IMR-90 (cell line): ENCODE measurements around the gene SMU1. TPM values are rescaled to one million over a fixed set of nuclear protein-coding genes. Genes with fewer than 3 reads are reported as not detected.
"Not testable (repeated sequence)": the region's sequence is repeated elsewhere in the genome, so short reads cannot be mapped to it uniquely, and the experiment has no call there.

Source experiments
- ATAC-seq: fragments of 200-7000 bp; cut with Tn5 transposase; 2 replicates; pipeline ENCODE4 v1.9.1; 2020; ENCODE audit warnings: low read depth, mild to moderate bottlenecking, moderate library complexity
- BruUV-seq: library from RNA; stranded (reverse); fragments of 400-500 nt; replicated peaks from 2 replicates; lab custom pipeline; 2021; lab: Mats Ljungman, UMichigan
- CTCF ChIA-PET: fragments of 300-600 bp; formaldehyde crosslinking; extraction: SDS; loops from one replicate; lab custom pipeline; 2021; ENCODE audit warnings: antibody characterized with exemption; lab: Yijun Ruan, JAX
- POLR2A ChIA-PET: fragments of 300-600 bp; sonication (Branson Sonifier 250); formaldehyde crosslinking; loops from one replicate; lab custom pipeline; 2022; ENCODE audit warnings: antibody characterized with exemption; ENCODE audit not compliant: unreplicated experiment; lab: Charles Lee
- DNase-seq: peaks from one replicate; pipeline ENCODE4 v3.0.0; 2013
- H2AFZ ChIP-seq: replicated peaks from 2 replicates; pipeline ENCODE3; 2013; ENCODE audit warnings: low read length, mild to moderate bottlenecking; ENCODE audit not compliant: poor library complexity
- H2AK5ac ChIP-seq: 2 replicates; pipeline ENCODE4 v1.6.1; 2013; ENCODE audit warnings: low read depth, low read length, inconsistent platforms
- H2AK9ac ChIP-seq: replicated peaks from 2 replicates; pipeline ENCODE3; 2013; ENCODE audit warnings: mild to moderate bottlenecking, low read depth, low read length, moderate library complexity; ENCODE audit not compliant: poor library complexity
- H2BK120ac ChIP-seq: 2 replicates; pipeline ENCODE4 v1.6.1; 2013; ENCODE audit warnings: low read depth, low read length, inconsistent platforms
- H2BK15ac ChIP-seq: 3 replicates; pipeline ENCODE4 v1.6.1; 2013; ENCODE audit warnings: low read depth, low read length, inconsistent platforms
- H2BK20ac ChIP-seq: 2 replicates; pipeline ENCODE4 v1.6.1; 2013; ENCODE audit warnings: low read depth, mild to moderate bottlenecking, inconsistent platforms, low read length, moderate library complexity
- H2BK5ac ChIP-seq: 2 replicates; pipeline ENCODE4 v1.6.1; 2013; ENCODE audit warnings: mild to moderate bottlenecking, low read depth, low read length, inconsistent platforms; ENCODE audit not compliant: poor library complexity, severe bottlenecking
- H3K14ac ChIP-seq: replicated peaks from 2 replicates; pipeline ENCODE4 v1.6.1; 2013; ENCODE audit warnings: low read depth, low read length, inconsistent platforms
- H3K18ac ChIP-seq: 2 replicates; pipeline ENCODE4 v1.6.1; 2013; ENCODE audit warnings: low read depth, low read length, control low read depth
- H3K23ac ChIP-seq: 2 replicates; pipeline ENCODE4 v1.6.1; 2013; ENCODE audit warnings: low read depth, low read length, inconsistent platforms
- H3K27ac ChIP-seq: 2 replicates; pipeline ENCODE4 v1.5.1; 2013; ENCODE audit warnings: mild to moderate bottlenecking, control low read depth, low read length; ENCODE audit not compliant: insufficient read depth
- H3K27me3 ChIP-seq: 2 replicates; pipeline ENCODE4 v1.6.1; 2013; ENCODE audit warnings: low read length; ENCODE audit not compliant: control insufficient read depth, insufficient read depth
- H3K36me3 ChIP-seq: 2 replicates; pipeline ENCODE4 v1.6.1; 2013; ENCODE audit warnings: low read length, mixed read lengths; ENCODE audit not compliant: control insufficient read depth, insufficient read depth
- H3K4ac ChIP-seq: 2 replicates; pipeline ENCODE4 v1.6.1; 2013; ENCODE audit warnings: low read depth, low read length, inconsistent platforms
- H3K4me1 ChIP-seq: 2 replicates; pipeline ENCODE4 v1.6.1; 2013; ENCODE audit warnings: low read length, mixed read lengths; ENCODE audit not compliant: control insufficient read depth, insufficient read depth
- H3K4me2 ChIP-seq: 2 replicates; pipeline ENCODE4 v1.6.1; 2013; ENCODE audit warnings: low read depth, mild to moderate bottlenecking, control low read depth, low read length, moderate library complexity
- H3K4me3 ChIP-seq: 2 replicates; pipeline ENCODE4 v1.5.1; 2013; ENCODE audit warnings: low read depth, mild to moderate bottlenecking, control low read depth, low read length, moderate library complexity; ENCODE audit not compliant: insufficient read depth
- H3K56ac ChIP-seq: 2 replicates; pipeline ENCODE4 v1.6.1; 2013; ENCODE audit warnings: low read length, inconsistent platforms; ENCODE audit not compliant: insufficient read depth; ENCODE audit errors: extremely low read depth
- H3K79me1 ChIP-seq, 2 experiments: 2 replicates each; pipeline ENCODE4 v1.6.1; 2013; ENCODE audit warnings: low read length in 2 of 2, inconsistent platforms in 1 of 2, low read depth in 1 of 2
- H3K9ac ChIP-seq: 2 replicates; pipeline ENCODE4 v1.6.1; 2013; ENCODE audit warnings: low read depth, low read length, control low read depth
- H3K9me1 ChIP-seq: 2 replicates; pipeline ENCODE4 v1.6.1; 2013; ENCODE audit warnings: low read length, inconsistent platforms; ENCODE audit not compliant: insufficient read depth
- H3K9me3 ChIP-seq: 2 replicates; pipeline ENCODE4 v1.6.1; 2013; ENCODE audit warnings: low read length; ENCODE audit not compliant: control insufficient read depth, insufficient read depth
- H4K20me1 ChIP-seq: 2 replicates; pipeline ENCODE4 v1.6.1; 2013; ENCODE audit warnings: low read length, inconsistent platforms; ENCODE audit not compliant: insufficient read depth
- H4K5ac ChIP-seq: 2 replicates; pipeline ENCODE4 v1.6.1; 2013; ENCODE audit warnings: mild to moderate bottlenecking, low read depth, low read length, control low read depth
- H4K8ac ChIP-seq, 2 experiments: 2 replicates each; pipeline ENCODE4 v1.6.1; 2013; ENCODE audit warnings: low read depth in 2 of 2, low read length in 2 of 2, control low read depth in 1 of 2, inconsistent platforms in 1 of 2
- H4K91ac ChIP-seq: 2 replicates; pipeline ENCODE4 v1.6.1; 2013; ENCODE audit warnings: low read depth, low read length, inconsistent platforms; ENCODE audit not compliant: insufficient read depth
- BHLHE40 ChIP-seq: fragments of 150-350 bp; IDR thresholded peaks from 2 replicates; pipeline ENCODE4 v1.6.1; 2016; ENCODE audit warnings: mild to moderate bottlenecking, low read depth, low read length
- CEBPB ChIP-seq: IDR thresholded peaks from 2 replicates; pipeline ENCODE4 v1.6.1; 2012; ENCODE audit warnings: low read depth, low read length, improper control_type of control experiment
- ELK1 ChIP-seq: fragments of 150-350 bp; IDR thresholded peaks from 2 replicates; pipeline ENCODE4 v1.6.1; 2016; ENCODE audit warnings: low read depth, mild to moderate bottlenecking, low read length, moderate library complexity, borderline replicate concordance
- MAFK ChIP-seq: IDR thresholded peaks from 2 replicates; pipeline ENCODE4 v1.6.1; 2012; ENCODE audit warnings: low read depth, low read length, improper control_type of control experiment
- POLR2A ChIP-seq: IDR thresholded peaks from 2 replicates; pipeline ENCODE4 v1.6.1; 2012; ENCODE audit warnings: mild to moderate bottlenecking, low read depth, low read length
- RAD21 ChIP-seq: IDR thresholded peaks from 2 replicates; pipeline ENCODE4 v1.6.1; 2012; ENCODE audit warnings: low read length, improper control_type of control experiment
- RCOR1 ChIP-seq: IDR thresholded peaks from 2 replicates; pipeline ENCODE4 v1.6.1; 2012; ENCODE audit warnings: mild to moderate bottlenecking, low read length, improper control_type of control experiment; ENCODE audit not compliant: insufficient replicate concordance
- RFX5 ChIP-seq: IDR thresholded peaks from 2 replicates; pipeline ENCODE4 v1.8.0; 2012; ENCODE audit warnings: low read depth, mild to moderate bottlenecking, low read length, moderate library complexity
- SMC3 ChIP-seq: fragments of 150-350 bp; IDR thresholded peaks from 2 replicates; pipeline ENCODE4 v1.6.1; 2016; ENCODE audit warnings: low read depth, mild to moderate bottlenecking, antibody characterized with exemption, low read length, moderate library complexity
- WGBS, 2 experiments: methylation state at CpG; one replicate each; pipeline versions ENCODE4 v1.1.5 to v1.1.7; 2013; ENCODE audit warnings: missing lambda C conversion rate in 2 of 2; ENCODE audit not compliant: insufficient read length in 1 of 2; ENCODE audit errors: extremely low coverage in 2 of 2; 5-methylcytosine and 5-hydroxymethylcytosine counted together
- dilution Hi-C: fragments of 300-500 bp; cut with HindIII; formaldehyde crosslinking; loops from one replicate; pipeline ENCODE4 v1.14.3; 2018; ENCODE audit warnings: low sequenced_read_pairs; ENCODE audit not compliant: unreplicated experiment
- in situ Hi-C: fragments of 300-500 bp; cut with MboI; formaldehyde crosslinking; loops from 3 replicates; pipeline ENCODE4 v1.14.3; 2019; ENCODE audit warnings: low sequenced_read_pairs, inconsistent platforms, mixed read lengths
- intact Hi-C: fragments of 100-400 bp; cut with micrococcal nuclease; formaldehyde crosslinking; loops from 2 replicates; pipeline ENCODE4 v1.10.0; 2022
- polyA plus RNA-seq, 3 experiments: library from polyadenylated mRNA; depleted of rRNA; stranded (reverse); fragments of >200 nt; gene quantifications; 2 replicates each; pipeline ENCODE4 v1.2.3, GENCODE V29; 2012; ENCODE audit warnings: low replicate concordance in 1 of 3
- total RNA-seq: library from RNA; depleted of rRNA; stranded (reverse); fragments of >200 nt; gene quantifications from 2 replicates; pipeline ENCODE4 v1.2.3, GENCODE V29; 2012

The SMU1 gene
- total and polyA plus RNA-seq, 2 of the 4 experiments (the other 2 are of a cell fraction), result 11.1 to 36.0 TPM

GRCh38 chr9:33092634-33093033 is 16.2 kb upstream of the SMU1 start:
- Histone ChIP-seq H2BK5ac (no peak overlapping the region), H3K9ac (no peak overlapping the region), H3K14ac (no peak overlapping the region), H4K91ac (no peak overlapping the region), H3K4me2 (no peak overlapping the region), H3K4ac (no peak overlapping the region), H2AK5ac (no peak overlapping the region), H3K27me3 (no peaks in the 10 kb centered on the region), H3K36me3 (no peaks in the 10 kb centered on the region), H2BK15ac (no peak overlapping the region), H2BK20ac (no peak overlapping the region), H3K79me1 (no peaks in the 10 kb centered on the region), H2AFZ (no peak overlapping the region), H4K20me1 (no peaks in the 10 kb centered on the region), H2BK120ac (no peak overlapping the region), H4K5ac (no peak overlapping the region), H3K4me3 (no peak overlapping the region), H3K4me1 (no peaks in the 10 kb centered on the region), H3K23ac (no peak overlapping the region), H3K9me1 (no peaks in the 10 kb centered on the region), H4K8ac (no peak overlapping the region), H3K56ac (no peak overlapping the region), H3K18ac (no peak overlapping the region), H3K9me3 (no peaks in the 10 kb centered on the region), H2AK9ac (no peak overlapping the region), H3K27ac (no peak overlapping the region)
- intact Hi-C loops, result no loop called here
- dilution Hi-C loops, result no loop called here
- CTCF ChIA-PET, result no interaction called here
- in situ Hi-C loops, result no loop called here
- ATAC-seq (no peak), DNase-seq (no peak)
- POLR2A ChIA-PET, result no interaction called here
- WGBS, 2 experiments, result no CpG with 5 or more reads among the region's 5 CpGs
- BruUV-seq, result no TSS peak
- TF ChIP-seq SMC3, result no peak
- no peak for TF ChIP-seq CEBPB
- TF ChIP-seq RCOR1, result no peak
- TF ChIP-seq MAFK, result no peak
- TF ChIP-seq RAD21, result no peak
- TF ChIP-seq RFX5, result no peak
- no peak for TF ChIP-seq BHLHE40
- no peak for TF ChIP-seq POLR2A
- no peak for TF ChIP-seq ELK1

- H2AFZ ChIP-seq, H3K4me3 ChIP-seq, H2BK15ac ChIP-seq, H3K23ac ChIP-seq, H3K14ac ChIP-seq, intact Hi-C loops, H4K91ac ChIP-seq, in situ Hi-C loops, H4K5ac ChIP-seq, CTCF ChIA-PET, H4K20me1 ChIP-seq, H3K9me3 ChIP-seq, DNase-seq, H2BK5ac ChIP-seq, H3K9me1 ChIP-seq, H3K36me3 ChIP-seq, H2AK9ac ChIP-seq, H3K4ac ChIP-seq, H3K79me1 ChIP-seq, BruUV-seq, H3K4me2 ChIP-seq, H2AK5ac ChIP-seq, H3K27ac ChIP-seq, ATAC-seq, H3K4me1 ChIP-seq, H2BK20ac ChIP-seq, H2BK120ac ChIP-seq, H3K9ac ChIP-seq, H4K8ac ChIP-seq, POLR2A ChIA-PET, H3K18ac ChIP-seq, H3K56ac ChIP-seq, dilution Hi-C loops, H3K27me3 ChIP-seq: not testable (repeated sequence)
- 83% methylated on average over 1 of the region's 9 CpGs; no CpG with 5 or more reads in 1 of the 2 experiments for WGBS, 2 experiments
Measured at GRCh38 chr9:33085672-33086071, 9.2 kb upstream of the SMU1 start.
